ENCODE results near the gene PLOD1.
A peak's percentile ranks its signal among the peaks of the same experiment; 100 is the strongest.
"Not testable (repeated sequence)": the region's sequence is repeated elsewhere in the genome, so short reads cannot be mapped to it uniquely, and the experiment has no call there.

PLOD1 gene

GRCh38 chr1:11894501-11894900, 40.0 kb upstream of the PLOD1 start:
- not testable (repeated sequence) for H4K91ac ChIP-seq (ENCODE audit: low read depth, low read length); H2BK5ac ChIP-seq (ENCODE audit: low read depth, low read length, poor library complexity); H2BK12ac ChIP-seq (ENCODE audit: low read length); H3K4me3 ChIP-seq (ENCODE audit: low read depth, low read length); H2AK5ac ChIP-seq (ENCODE audit: low read length); H4K12ac ChIP-seq (ENCODE audit: low read depth, low read length); H2BK120ac ChIP-seq (ENCODE audit: insufficient read depth, low read length, poor library complexity); H3K79me1 ChIP-seq (ENCODE audit: low read length); H3K27me3 ChIP-seq (ENCODE audit: insufficient read depth, low read length); H3K4me2 ChIP-seq (ENCODE audit: low read length); H3K79me2 ChIP-seq (ENCODE audit: control insufficient read depth, insufficient read depth, low read length, poor library complexity); H3K36me3 ChIP-seq (ENCODE audit: control insufficient read depth in 1 of 2, insufficient read depth in 2 of 2, low read length in 2 of 2); H3K9me3 ChIP-seq (ENCODE audit: insufficient read depth, low read depth, low read length); H3K27ac ChIP-seq (ENCODE audit: low read depth, low read length); H2AFZ ChIP-seq (ENCODE audit: insufficient read depth, low read length, poor library complexity); H3K23ac ChIP-seq (ENCODE audit: low read length); H3K18ac ChIP-seq (ENCODE audit: low read length); DNase-seq; H4K8ac ChIP-seq (ENCODE audit: low read depth, low read length); H3K9ac ChIP-seq (ENCODE audit: low read length); H3K14ac ChIP-seq (ENCODE audit: low read length); H3K4me1 ChIP-seq (ENCODE audit: control insufficient read depth in 1 of 2, insufficient read depth in 2 of 2, low read length in 2 of 2); H3K4ac ChIP-seq (ENCODE audit: low read depth, low read length)
- WGBS (ENCODE audit: extremely low coverage, insufficient coverage, insufficient read length): no CpG with 5 or more reads among the region's 1 CpG

- no peak overlapping the region for H2BK5ac ChIP-seq (ENCODE audit: low read depth, low read length, poor library complexity)
- H3K4me3 ChIP-seq (ENCODE audit: low read depth, low read length): no peak overlapping the region
- H3K4ac ChIP-seq (ENCODE audit: low read depth, low read length): no peak overlapping the region
- DNase-seq: no peak
- no peak overlapping the region for H4K91ac ChIP-seq (ENCODE audit: low read depth, low read length)
- H2BK120ac ChIP-seq (ENCODE audit: insufficient read depth, low read length, poor library complexity): no peak overlapping the region
- H3K23ac ChIP-seq (ENCODE audit: low read length): no peak overlapping the region
- no peaks in the 10 kb centered on the region for H3K79me1 ChIP-seq (ENCODE audit: low read length)
- no peak overlapping the region for H4K12ac ChIP-seq (ENCODE audit: low read depth, low read length)
- H3K36me3 ChIP-seq (ENCODE audit: control insufficient read depth in 1 of 2, insufficient read depth in 2 of 2, low read length in 2 of 2): no peaks in the 10 kb centered on the region
- no peaks in the 10 kb centered on the region for H3K27me3 ChIP-seq (ENCODE audit: insufficient read depth, low read length)
- H3K9me3 ChIP-seq (ENCODE audit: insufficient read depth, low read depth, low read length): no peaks in the 10 kb centered on the region
- no CpG with 5 or more reads among the region's 38 CpGs for WGBS (ENCODE audit: extremely low coverage, insufficient coverage, insufficient read length)
- no peak overlapping the region for H4K8ac ChIP-seq (ENCODE audit: low read depth, low read length)
- no peak overlapping the region for H3K4me2 ChIP-seq (ENCODE audit: low read length)
- no peak overlapping the region for H2BK12ac ChIP-seq (ENCODE audit: low read length)
- no peak overlapping the region for H3K9ac ChIP-seq (ENCODE audit: low read length)
- no peak overlapping the region for H2AFZ ChIP-seq (ENCODE audit: insufficient read depth, low read length, poor library complexity)
- H2AK5ac ChIP-seq (ENCODE audit: low read length): no peak overlapping the region
- no peak overlapping the region for H3K27ac ChIP-seq (ENCODE audit: low read depth, low read length)
- peaks cover 0 to 1% of the 10 kb centered on the region in 2 experiments for H3K4me1 ChIP-seq (ENCODE audit: control insufficient read depth in 1 of 2, insufficient read depth in 2 of 2, low read length in 2 of 2)
- H3K79me2 ChIP-seq (ENCODE audit: control insufficient read depth, insufficient read depth, low read length, poor library complexity): no peaks in the 10 kb centered on the region
- H3K18ac ChIP-seq (ENCODE audit: low read length): no peak overlapping the region
- no peak overlapping the region for H3K14ac ChIP-seq (ENCODE audit: low read length)
Measured at GRCh38 chr1:11898086-11898785, 36.3 kb upstream of the PLOD1 start.

- Histone ChIP-seq H4K12ac (ENCODE audit: low read depth, low read length) (no peak overlapping the region), H3K4me1 (ENCODE audit: control insufficient read depth in 1 of 2, insufficient read depth in 2 of 2, low read length in 2 of 2) (no peaks in the 10 kb centered on the region), H3K23ac (ENCODE audit: low read length) (no peak overlapping the region), H2BK12ac (ENCODE audit: low read length) (no peak overlapping the region), H2BK120ac (ENCODE audit: insufficient read depth, low read length, poor library complexity) (no peak overlapping the region), H4K8ac (ENCODE audit: low read depth, low read length) (no peak overlapping the region), H3K14ac (ENCODE audit: low read length) (no peak overlapping the region), H3K18ac (ENCODE audit: low read length) (no peak overlapping the region), H2AFZ (ENCODE audit: insufficient read depth, low read length, poor library complexity) (no peak overlapping the region), H4K91ac (ENCODE audit: low read depth, low read length) (no peak overlapping the region), H3K27ac (ENCODE audit: low read depth, low read length) (no peak overlapping the region), H2AK5ac (ENCODE audit: low read length) (no peak overlapping the region), H3K4ac (ENCODE audit: low read depth, low read length) (no peak overlapping the region), H3K9ac (ENCODE audit: low read length) (no peak overlapping the region), H3K4me3 (ENCODE audit: low read depth, low read length) (no peak overlapping the region), H3K4me2 (ENCODE audit: low read length) (no peak overlapping the region), H3K79me2 (ENCODE audit: control insufficient read depth, insufficient read depth, low read length, poor library complexity) (no peaks in the 10 kb centered on the region), H3K9me3 (ENCODE audit: insufficient read depth, low read depth, low read length) (no peaks in the 10 kb centered on the region), H3K79me1 (ENCODE audit: low read length) (no peaks in the 10 kb centered on the region), H2BK5ac (ENCODE audit: low read depth, low read length, poor library complexity) (no peak overlapping the region), H3K27me3 (ENCODE audit: insufficient read depth, low read length) (no peaks in the 10 kb centered on the region), H3K36me3 (ENCODE audit: control insufficient read depth in 1 of 2, insufficient read depth in 2 of 2, low read length in 2 of 2) (no peaks in the 10 kb centered on the region)
- WGBS (ENCODE audit: extremely low coverage, insufficient coverage, insufficient read length): no CpG with 5 or more reads among the region's 26 CpGs
- DNase-seq: peak; percentile 29 to 63
Measured at GRCh38 chr1:11898831-11899467, 35.6 kb upstream of the PLOD1 start.

GRCh38 chr1:11901446-11901845, 33.1 kb upstream of the PLOD1 start:
- DNase-seq: peak; percentile 82
- WGBS (ENCODE audit: extremely low coverage, insufficient coverage, insufficient read length): no CpG with 5 or more reads among the region's 9 CpGs

More at GRCh38 chr1:11901446-11901845, 33.1 kb upstream of the PLOD1 start:
- H3K9me3 ChIP-seq (ENCODE audit: insufficient read depth, low read depth, low read length); H4K91ac ChIP-seq (ENCODE audit: low read depth, low read length); H3K36me3 ChIP-seq (ENCODE audit: control insufficient read depth in 1 of 2, insufficient read depth in 2 of 2, low read length in 2 of 2); H2BK120ac ChIP-seq (ENCODE audit: insufficient read depth, low read length, poor library complexity); H2AK5ac ChIP-seq (ENCODE audit: low read length); H2BK5ac ChIP-seq (ENCODE audit: low read depth, low read length, poor library complexity); H3K27me3 ChIP-seq (ENCODE audit: insufficient read depth, low read length); H2BK12ac ChIP-seq (ENCODE audit: low read length); H3K14ac ChIP-seq (ENCODE audit: low read length); H3K79me1 ChIP-seq (ENCODE audit: low read length); H3K4me2 ChIP-seq (ENCODE audit: low read length); H4K8ac ChIP-seq (ENCODE audit: low read depth, low read length); H3K79me2 ChIP-seq (ENCODE audit: control insufficient read depth, insufficient read depth, low read length, poor library complexity); H4K12ac ChIP-seq (ENCODE audit: low read depth, low read length); H3K18ac ChIP-seq (ENCODE audit: low read length); H3K4me3 ChIP-seq (ENCODE audit: low read depth, low read length); H3K27ac ChIP-seq (ENCODE audit: low read depth, low read length); H3K9ac ChIP-seq (ENCODE audit: low read length); H3K4me1 ChIP-seq (ENCODE audit: control insufficient read depth in 1 of 2, insufficient read depth in 2 of 2, low read length in 2 of 2); H3K4ac ChIP-seq (ENCODE audit: low read depth, low read length); H3K23ac ChIP-seq (ENCODE audit: low read length); H2AFZ ChIP-seq (ENCODE audit: insufficient read depth, low read length, poor library complexity): not testable (repeated sequence)
